ENCODE data around the gene KAT6B.

- TF ChIP-seq CTCF (conservative IDR thresholded peaks at IDR 0.05 in 1 of 2, IDR thresholded peaks at IDR 0.05 in 1 of 2; ENCODE audit: low read depth in 1 of 2, low read length in 2 of 2) (no peak), EZH2 (IDR thresholded peaks at IDR 0.05; ENCODE audit: low read length, missing control alignments) (no peak)
Observed at GRCh38 chr10:74977072-74977471, 150.7 kb downstream of the KAT6B start.

Measured in fibroblast of lung (primary cell).